ENCODE results near the gene HNRNPUL2. TPM values are rescaled to one million over a fixed set of nuclear protein-coding genes. Genes with fewer than 3 reads are reported as not detected.

Gene HNRNPUL2
- total RNA-seq, 1 experiment from 2014 or later: 43.5 TPM

GRCh38 chr11:62709247-62710000 is 17.8 kb downstream of the HNRNPUL2 start:
- Histone ChIP-seq H3K56ac (ENCODE audit: insufficient read length, low read depth, low read length) (peak overlapping the region; percentile 7), H4K8ac (replicated peaks; ENCODE audit: insufficient read length, low read depth, low read length) (no peak overlapping the region), H3K4me1 (ENCODE audit: insufficient read depth, low read length) (peaks cover 2% of the 10 kb centered on the region; the same call in 1 of the 2 replicates), H3K27me3 (ENCODE audit: insufficient read depth, low read length) (no peaks in the 10 kb centered on the region), H3K79me2 (ENCODE audit: insufficient read depth, low read length) (no peaks in the 10 kb centered on the region; the same call in 1 of the 2 replicates), H4K5ac (ENCODE audit: insufficient read length, low read depth, low read length) (peak overlapping the region; percentile 97), H3K27ac (ENCODE audit: insufficient read length, low read depth, low read length) (peak overlapping the region; percentile 92), H3K14ac (ENCODE audit: insufficient read depth, low read length) (peak overlapping the region; percentile 93), H3K23ac (ENCODE audit: insufficient read length, low read depth, low read length) (no peak overlapping the region), H3K9ac (ENCODE audit: extremely low read depth, insufficient read length, low read length) (peak overlapping the region; percentile 91), H2BK120ac (ENCODE audit: low read depth, low read length, poor library complexity, severe bottlenecking) (no peak overlapping the region), H2BK12ac (ENCODE audit: insufficient read length, low read depth, low read length) (no peak overlapping the region), H2AK5ac (ENCODE audit: insufficient read length, low read length) (no peak overlapping the region), H3K23me2 (ENCODE audit: insufficient read length, low read depth, low read length, poor library complexity, severe bottlenecking) (peaks cover 28% of the 10 kb centered on the region), H2BK15ac (ENCODE audit: low read depth, low read length) (no peak overlapping the region), H2BK5ac (ENCODE audit: insufficient read length, low read length) (peak overlapping the region; percentile 92), H3K4me2 (ENCODE audit: insufficient read depth, insufficient read length, low read length) (peak overlapping the region; percentile 99), H3T11ph (ENCODE audit: low read length) (peak overlapping the region; percentile 23), H2AFZ (ENCODE audit: low read length) (peak overlapping the region; percentile 35), H3K9me3 (ENCODE audit: control insufficient read depth, low read depth, low read length) (no peaks in the 10 kb centered on the region), H4K20me1 (ENCODE audit: control insufficient read depth, insufficient read depth, insufficient read length) (no peaks in the 10 kb centered on the region), H2BK20ac (ENCODE audit: low read depth, low read length, poor library complexity, severe bottlenecking) (no peak overlapping the region), H3K79me1 (ENCODE audit: insufficient read depth, low read depth, low read length, poor library complexity, severe bottlenecking) (no peaks in the 10 kb centered on the region), H4K91ac (ENCODE audit: insufficient read length, low read depth, low read length) (peak overlapping the region; percentile 10), H3K4ac (ENCODE audit: low read depth, low read length) (no peak overlapping the region), H3K18ac (ENCODE audit: insufficient read length, low read depth, low read length) (peak overlapping the region; percentile 96)
- TF ChIP-seq CTCF (conservative IDR thresholded peaks at IDR 0.05): no peak
- Mint-ChIP-seq H3K9me3 (no peaks in the 10 kb centered on the region; a peak in 1 of 5 replicates), H3K36me3 (ENCODE audit: insufficient read depth in 1 of 3, low read depth in 3 of 3) (peaks cover 26 to 50% (median 38%) of the 10 kb centered on the region in 3 experiments), H3K27me3 (ENCODE audit: low read depth) (no peaks in the 10 kb centered on the region), H3K4me3 (peak overlapping the region; percentile 84 to 91), H3K4me1 (peaks cover 47 to 52% of the 10 kb centered on the region in 2 experiments), H3K27ac (peak overlapping the region; percentile 100)
- WGBS (ENCODE audit: extremely low coverage, insufficient read length, low lambda C conversion rate): no CpG with 5 or more reads among the region's 47 CpGs
- peak; percentile 98 for DNase-seq

All from H9 (cell line).